HepG2 (cell line): ENCODE measurements around the gene CELSR2. TPM values are rescaled to one million over a fixed set of nuclear protein-coding genes. Genes with fewer than 3 reads are reported as not detected.

Experiments
- ATF7-NPFF ChIP-seq: sonication (generic); formaldehyde crosslinking; IDR thresholded peaks from 2 replicates; pipeline ENCODE4 v1.8.1; 2023; ENCODE audit warnings: mild to moderate bottlenecking, low read depth, missing genetic modification reagents, moderate library complexity
- CAMTA2 ChIP-seq: sonication (generic); formaldehyde crosslinking; IDR thresholded peaks from 2 replicates; pipeline ENCODE4 v1.4.0; 2020; ENCODE audit warnings: mild to moderate bottlenecking, missing genetic modification reagents, borderline replicate concordance
- EED ChIP-seq: sonication (generic); formaldehyde crosslinking; IDR thresholded peaks from 2 replicates; pipeline ENCODE4 v1.5.0; 2020; ENCODE audit warnings: mild to moderate bottlenecking, missing genetic modification reagents
- ELF4 ChIP-seq: sonication (generic); formaldehyde crosslinking; IDR thresholded peaks from 2 replicates; pipeline ENCODE4 v1.5.0; 2020; ENCODE audit warnings: missing genetic modification reagents, mild to moderate bottlenecking, moderate library complexity, borderline replicate concordance
- HMG20B ChIP-seq: conservative IDR thresholded peaks from 2 replicates; pipeline ENCODE4 v1.6.1; 2016; ENCODE audit warnings: missing genetic modification reagents, missing compliant biosample characterization
- NFRKB ChIP-seq: fragments of 450-650 bp; IDR thresholded peaks from 2 replicates; pipeline ENCODE4 v1.6.1; 2017
- PHF8 ChIP-seq: sonication (generic); formaldehyde crosslinking; IDR thresholded peaks from 2 replicates; pipeline ENCODE4 v1.5.0; 2020; ENCODE audit warnings: missing genetic modification reagents
- PITX1 ChIP-seq: sonication (generic); formaldehyde crosslinking; IDR thresholded peaks from 2 replicates; pipeline ENCODE4 v1.5.1; 2020; ENCODE audit warnings: mild to moderate bottlenecking, missing genetic modification reagents
- POGK ChIP-seq: sonication (generic); formaldehyde crosslinking; conservative IDR thresholded peaks from 2 replicates; pipeline ENCODE4 v1.8.0; 2022; ENCODE audit warnings: mild to moderate bottlenecking, moderate library complexity, missing genetic modification reagents
- SMC3 ChIP-seq: IDR thresholded peaks from 2 replicates; pipeline ENCODE4 v1.6.1; 2011; ENCODE audit warnings: low read length, improper control_type of control experiment
- SP5 ChIP-seq: IDR thresholded peaks from 2 replicates; pipeline ENCODE4 v1.6.1; 2016; ENCODE audit warnings: low read depth, borderline replicate concordance
- ZC3H4 ChIP-seq: sonication (generic); formaldehyde crosslinking; IDR thresholded peaks from 2 replicates; pipeline ENCODE4 v1.4.0; 2020; ENCODE audit warnings: missing genetic modification reagents, borderline replicate concordance
- ZFP82 ChIP-seq: sonication (generic); formaldehyde crosslinking; IDR thresholded peaks from 2 replicates; pipeline ENCODE4 v1.5.1; 2020; ENCODE audit warnings: mild to moderate bottlenecking, missing genetic modification reagents, borderline replicate concordance
- ZNF670 ChIP-seq: sonication (generic); formaldehyde crosslinking; IDR thresholded peaks from 2 replicates; pipeline ENCODE4 v1.8.0; 2022; ENCODE audit warnings: mild to moderate bottlenecking, missing genetic modification reagents, borderline replicate concordance
- ZNF672 ChIP-seq: sonication (generic); formaldehyde crosslinking; IDR thresholded peaks from 2 replicates; pipeline ENCODE4 v1.8.1; 2022; ENCODE audit warnings: missing genetic modification reagents
- ZNF678 ChIP-seq: sonication (generic); formaldehyde crosslinking; IDR thresholded peaks from 2 replicates; pipeline ENCODE4 v1.4.0; 2020; ENCODE audit warnings: mild to moderate bottlenecking, missing genetic modification reagents
- ZNF7 ChIP-seq: IDR thresholded peaks from 2 replicates; pipeline ENCODE4 v1.6.1; 2016; ENCODE audit warnings: missing biosample characterization, missing genetic modification reagents
- ZNF75D ChIP-seq: sonication (generic); formaldehyde crosslinking; IDR thresholded peaks from 2 replicates; pipeline ENCODE4 v1.8.1; 2023; ENCODE audit warnings: missing genetic modification reagents, mild to moderate bottlenecking, borderline replicate concordance
- polyA plus RNA-seq, 8 experiments: library from polyadenylated mRNA; depleted of rRNA in 3 of 8; stranded (reverse) in 7 of 8; unstranded in 1 of 8; fragments of >200 nt; fragmentation: Illumina TruSeq in 4 of 8; extraction: Trizol in 4 of 8; gene quantifications; 2 replicates each; pipeline versions ENCODE4 v1.2.1 to v1.2.3, GENCODE V29; 2011 to 2016; ENCODE audit warnings: low read depth in 4 of 8, missing spikeins in 1 of 8, mixed read lengths in 1 of 8; ENCODE audit not compliant: insufficient read depth in 1 of 8
- total RNA-seq, 5 experiments: library from RNA; depleted of rRNA; stranded (reverse); fragments of >200 nt; fragmentation: Illumina TruSeq; extraction: Trizol; gene quantifications; 2 replicates each; pipeline ENCODE4 v1.2.3, GENCODE V29; 2016; ENCODE audit warnings: low read depth in 1 of 5
- TF ChIP-seq, protein P1 (sequence below): sonication (generic); formaldehyde crosslinking; IDR thresholded peaks from 2 replicates; pipeline ENCODE4 v1.8.0; 2022; ENCODE audit warnings: mild to moderate bottlenecking, missing genetic modification reagents
- TF ChIP-seq, protein P2 (sequence below): sonication (generic); formaldehyde crosslinking; IDR thresholded peaks from 2 replicates; pipeline ENCODE4 v1.4.0; 2020; ENCODE audit warnings: missing genetic modification reagents
- TF ChIP-seq, protein P3 (sequence below): IDR thresholded peaks from 2 replicates; pipeline ENCODE4 v1.6.1; 2016; ENCODE audit warnings: missing compliant biosample characterization, missing genetic modification reagents, borderline replicate concordance
- TF ChIP-seq, protein P4 (sequence below): sonication (generic); formaldehyde crosslinking; IDR thresholded peaks from 2 replicates; pipeline ENCODE4 v1.4.0; 2020; ENCODE audit warnings: mild to moderate bottlenecking, missing genetic modification reagents

Gene CELSR2
- total and polyA plus RNA-seq, 2 of the 13 experiments (the other 11 are each of a cell fraction or from before 2014, with no cell fraction given) = 4.0 to 6.6 TPM

DNA sequence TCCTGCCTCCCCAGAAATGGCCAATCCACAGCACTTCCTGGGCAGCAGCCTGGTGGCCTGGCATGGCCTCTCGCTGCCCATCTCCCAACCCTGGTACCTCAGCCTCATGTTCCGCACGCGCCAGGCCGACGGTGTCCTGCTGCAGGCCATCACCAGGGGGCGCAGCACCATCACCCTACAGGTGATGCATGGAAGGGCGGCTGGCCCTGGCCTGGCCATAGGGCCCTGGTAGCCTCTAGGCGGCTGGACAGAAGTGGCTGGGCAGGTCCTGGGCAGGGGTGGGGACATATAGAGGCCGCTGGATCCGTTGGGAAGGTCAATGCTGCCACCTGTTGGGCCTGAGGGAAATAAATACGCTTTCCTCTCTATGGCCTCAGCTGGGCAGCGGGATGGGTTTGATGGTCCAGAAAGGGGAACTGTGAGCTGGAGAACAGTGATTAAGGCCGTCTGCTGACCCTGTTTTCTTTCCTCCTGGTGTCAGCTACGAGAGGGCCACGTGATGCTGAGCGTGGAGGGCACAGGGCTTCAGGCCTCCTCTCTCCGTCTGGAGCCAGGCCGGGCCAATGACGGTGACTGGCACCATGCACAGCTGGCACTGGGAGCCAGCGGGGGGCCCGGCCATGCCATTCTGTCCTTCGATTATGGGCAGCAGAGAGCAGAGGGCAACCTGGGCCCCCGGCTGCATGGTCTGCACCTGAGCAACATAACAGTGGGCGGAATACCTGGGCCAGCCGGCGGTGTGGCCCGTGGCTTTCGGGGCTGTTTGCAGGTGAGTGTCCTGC, 14.4 kb downstream of the CELSR2 start (continued):
- TF ChIP-seq HMG20B (no peak), ZNF7 (CRISPR knock-in tag) (no peak), ELF4 (no peak), PHF8 (CRISPR knock-in tag) (peak; percentile 65), ZNF75D (CRISPR knock-in tag) (no peak), ZNF672 (CRISPR knock-in tag) (no peak), ZC3H4 (CRISPR knock-in tag) (peak; percentile 63; the same call in 1 of the 2 replicates), ZNF678 (no peak), ZFP82 (no peak), SMC3 (peak; percentile 88), ATF7-NPFF (peak; percentile 76; the same call in 1 of the 2 replicates), SP5 (CRISPR knock-in tag) (peak; percentile 55; the same call in 1 of the 2 replicates), NFRKB (no peak), ZNF670 (CRISPR knock-in tag) (no peak), PITX1 (CRISPR knock-in tag) (no peak; the same call in 1 of the 2 replicates), EED (CRISPR knock-in tag) (no peak), CAMTA2 (CRISPR knock-in tag) (no peak), POGK (peak; percentile 70; the same call in 1 of the 2 replicates)
- TF ChIP-seq, protein P1, sequence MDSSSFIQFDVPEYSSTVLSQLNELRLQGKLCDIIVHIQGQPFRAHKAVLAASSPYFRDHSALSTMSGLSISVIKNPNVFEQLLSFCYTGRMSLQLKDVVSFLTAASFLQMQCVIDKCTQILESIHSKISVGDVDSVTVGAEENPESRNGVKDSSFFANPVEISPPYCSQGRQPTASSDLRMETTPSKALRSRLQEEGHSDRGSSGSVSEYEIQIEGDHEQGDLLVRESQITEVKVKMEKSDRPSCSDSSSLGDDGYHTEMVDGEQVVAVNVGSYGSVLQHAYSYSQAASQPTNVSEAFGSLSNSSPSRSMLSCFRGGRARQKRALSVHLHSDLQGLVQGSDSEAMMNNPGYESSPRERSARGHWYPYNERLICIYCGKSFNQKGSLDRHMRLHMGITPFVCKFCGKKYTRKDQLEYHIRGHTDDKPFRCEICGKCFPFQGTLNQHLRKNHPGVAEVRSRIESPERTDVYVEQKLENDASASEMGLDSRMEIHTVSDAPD (CRISPR knock-in tag) = no peak
- TF ChIP-seq, protein P2, sequence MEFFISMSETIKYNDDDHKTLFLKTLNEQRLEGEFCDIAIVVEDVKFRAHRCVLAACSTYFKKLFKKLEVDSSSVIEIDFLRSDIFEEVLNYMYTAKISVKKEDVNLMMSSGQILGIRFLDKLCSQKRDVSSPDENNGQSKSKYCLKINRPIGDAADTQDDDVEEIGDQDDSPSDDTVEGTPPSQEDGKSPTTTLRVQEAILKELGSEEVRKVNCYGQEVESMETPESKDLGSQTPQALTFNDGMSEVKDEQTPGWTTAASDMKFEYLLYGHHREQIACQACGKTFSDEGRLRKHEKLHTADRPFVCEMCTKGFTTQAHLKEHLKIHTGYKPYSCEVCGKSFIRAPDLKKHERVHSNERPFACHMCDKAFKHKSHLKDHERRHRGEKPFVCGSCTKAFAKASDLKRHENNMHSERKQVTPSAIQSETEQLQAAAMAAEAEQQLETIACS = no peak
- TF ChIP-seq, protein P3, sequence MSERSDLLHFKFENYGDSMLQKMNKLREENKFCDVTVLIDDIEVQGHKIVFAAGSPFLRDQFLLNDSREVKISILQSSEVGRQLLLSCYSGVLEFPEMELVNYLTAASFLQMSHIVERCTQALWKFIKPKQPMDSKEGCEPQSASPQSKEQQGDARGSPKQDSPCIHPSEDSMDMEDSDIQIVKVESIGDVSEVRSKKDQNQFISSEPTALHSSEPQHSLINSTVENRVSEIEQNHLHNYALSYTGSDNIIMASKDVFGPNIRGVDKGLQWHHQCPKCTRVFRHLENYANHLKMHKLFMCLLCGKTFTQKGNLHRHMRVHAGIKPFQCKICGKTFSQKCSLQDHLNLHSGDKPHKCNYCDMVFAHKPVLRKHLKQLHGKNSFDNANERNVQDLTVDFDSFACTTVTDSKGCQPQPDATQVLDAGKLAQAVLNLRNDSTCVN = no peak
- TF ChIP-seq, protein P4, sequence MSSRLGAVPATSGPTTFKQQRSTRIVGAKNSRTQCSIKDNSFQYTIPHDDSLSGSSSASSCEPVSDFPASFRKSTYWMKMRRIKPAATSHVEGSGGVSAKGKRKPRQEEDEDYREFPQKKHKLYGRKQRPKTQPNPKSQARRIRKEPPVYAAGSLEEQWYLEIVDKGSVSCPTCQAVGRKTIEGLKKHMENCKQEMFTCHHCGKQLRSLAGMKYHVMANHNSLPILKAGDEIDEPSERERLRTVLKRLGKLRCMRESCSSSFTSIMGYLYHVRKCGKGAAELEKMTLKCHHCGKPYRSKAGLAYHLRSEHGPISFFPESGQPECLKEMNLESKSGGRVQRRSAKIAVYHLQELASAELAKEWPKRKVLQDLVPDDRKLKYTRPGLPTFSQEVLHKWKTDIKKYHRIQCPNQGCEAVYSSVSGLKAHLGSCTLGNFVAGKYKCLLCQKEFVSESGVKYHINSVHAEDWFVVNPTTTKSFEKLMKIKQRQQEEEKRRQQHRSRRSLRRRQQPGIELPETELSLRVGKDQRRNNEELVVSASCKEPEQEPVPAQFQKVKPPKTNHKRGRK (CRISPR knock-in tag) = no peak
